ENCODE results near the gene TINAGL1. TPM values are rescaled to one million over a fixed set of nuclear protein-coding genes. Genes with fewer than 3 reads are reported as not detected.

Gene TINAGL1
- total RNA-seq, 1 experiment from 2014 or later: 162 TPM

DNA sequence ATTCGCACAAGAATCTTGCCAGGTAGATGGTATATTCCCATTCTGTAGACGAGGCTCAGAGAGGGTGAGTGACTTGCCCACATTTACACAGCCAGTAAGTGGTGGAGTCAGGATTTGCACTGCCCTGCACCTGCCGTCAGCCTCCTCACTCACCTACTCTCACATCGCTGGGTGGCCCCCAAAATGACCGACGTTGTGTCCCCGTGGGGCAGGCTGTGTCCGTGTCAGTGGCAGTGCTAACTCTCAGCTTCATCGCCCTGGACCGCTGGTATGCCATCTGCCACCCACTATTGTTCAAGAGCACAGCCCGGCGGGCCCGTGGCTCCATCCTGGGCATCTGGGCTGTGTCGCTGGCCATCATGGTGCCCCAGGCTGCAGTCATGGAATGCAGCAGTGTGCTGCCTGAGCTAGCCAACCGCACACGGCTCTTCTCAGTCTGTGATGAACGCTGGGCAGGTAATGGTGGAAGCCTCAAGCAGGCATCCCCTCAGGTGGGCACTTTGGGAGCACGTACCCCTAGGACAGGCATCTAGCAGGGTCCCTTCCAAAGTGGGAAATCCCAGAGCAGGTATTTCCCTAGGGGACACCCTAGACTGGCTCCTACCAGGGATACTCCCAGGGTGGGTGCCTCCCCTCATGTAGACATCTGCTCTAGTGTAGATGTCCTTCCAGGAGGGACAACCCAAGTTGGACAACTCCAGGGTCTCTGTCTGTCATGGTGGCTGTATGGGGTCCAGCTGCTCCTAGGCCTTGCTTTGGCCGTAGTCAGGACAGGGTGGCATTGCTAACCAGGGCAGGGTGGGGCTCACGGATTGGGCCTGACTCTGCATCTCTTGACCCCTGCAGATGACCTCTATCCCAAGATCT is 44.5 kb downstream of the TINAGL1 start:
- no peaks in the 10 kb centered on the region for H3K36me3 ChIP-seq (ENCODE audit: low read depth)
- H3F3A ChIP-seq (ENCODE audit: insufficient read depth, low read depth): peaks cover 3% of the 10 kb centered on the region; the same call in 1 of the 2 replicates
- H3K4me2 ChIP-seq: no peak overlapping the region
- CTCF ChIA-PET: interaction anchor here (0.6 kb wide), 1 partner anchor 340 kb away, joined by 8 read pairs; no protein-coding TSS in a partner anchor
- POLR2A ChIA-PET (ENCODE audit: unreplicated experiment): no interaction called here
- H3K27ac ChIP-seq: no peak overlapping the region
- TF ChIP-seq, protein P1, sequence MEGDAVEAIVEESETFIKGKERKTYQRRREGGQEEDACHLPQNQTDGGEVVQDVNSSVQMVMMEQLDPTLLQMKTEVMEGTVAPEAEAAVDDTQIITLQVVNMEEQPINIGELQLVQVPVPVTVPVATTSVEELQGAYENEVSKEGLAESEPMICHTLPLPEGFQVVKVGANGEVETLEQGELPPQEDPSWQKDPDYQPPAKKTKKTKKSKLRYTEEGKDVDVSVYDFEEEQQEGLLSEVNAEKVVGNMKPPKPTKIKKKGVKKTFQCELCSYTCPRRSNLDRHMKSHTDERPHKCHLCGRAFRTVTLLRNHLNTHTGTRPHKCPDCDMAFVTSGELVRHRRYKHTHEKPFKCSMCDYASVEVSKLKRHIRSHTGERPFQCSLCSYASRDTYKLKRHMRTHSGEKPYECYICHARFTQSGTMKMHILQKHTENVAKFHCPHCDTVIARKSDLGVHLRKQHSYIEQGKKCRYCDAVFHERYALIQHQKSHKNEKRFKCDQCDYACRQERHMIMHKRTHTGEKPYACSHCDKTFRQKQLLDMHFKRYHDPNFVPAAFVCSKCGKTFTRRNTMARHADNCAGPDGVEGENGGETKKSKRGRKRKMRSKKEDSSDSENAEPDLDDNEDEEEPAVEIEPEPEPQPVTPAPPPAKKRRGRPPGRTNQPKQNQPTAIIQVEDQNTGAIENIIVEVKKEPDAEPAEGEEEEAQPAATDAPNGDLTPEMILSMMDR (conservative IDR thresholded peaks at IDR 0.05): no peak
- TF ChIP-seq EZH2 (IDR thresholded peaks at IDR 0.05; ENCODE audit: low read depth): no peak
- no TSS peak for BruUV-seq (replicated peaks)
- no peaks in the 10 kb centered on the region for H3K79me2 ChIP-seq (ENCODE audit: low read depth)
- DNase-seq: no peak
- no peak overlapping the region for H3K4me3 ChIP-seq
- intact Hi-C loops (cut with micrococcal nuclease; ENCODE audit: unreplicated experiment): no loop called here
- H3K9me3 ChIP-seq (ENCODE audit: insufficient read depth, low read depth): no peaks in the 10 kb centered on the region
- H3K4me1 ChIP-seq (replicated peaks; ENCODE audit: insufficient read depth): no peaks in the 10 kb centered on the region
- no peak overlapping the region for H2AFZ ChIP-seq
- no peaks in the 10 kb centered on the region for H3K9me2 ChIP-seq (ENCODE audit: insufficient read depth)
- no peaks in the 10 kb centered on the region for H4K20me1 ChIP-seq (ENCODE audit: insufficient read depth)
- H3K27me3 ChIP-seq (ENCODE audit: insufficient read depth, low read depth): no peaks in the 10 kb centered on the region

DNA sequence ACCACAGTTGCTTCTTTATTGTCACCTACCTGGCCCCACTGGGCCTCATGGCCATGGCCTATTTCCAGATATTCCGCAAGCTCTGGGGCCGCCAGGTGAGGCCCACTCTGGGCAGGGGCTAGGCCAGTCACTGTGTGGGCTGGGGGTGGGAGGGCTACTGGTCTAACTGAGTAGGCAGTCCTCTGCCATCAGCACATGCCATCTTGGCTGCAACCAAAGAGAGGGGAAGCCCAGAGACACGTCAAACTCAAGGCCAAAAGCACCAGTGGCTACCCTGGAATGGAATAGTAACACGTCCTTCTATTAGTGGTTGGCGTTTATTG is 45.1 kb downstream of the TINAGL1 start:
- Histone ChIP-seq H3K79me2 (ENCODE audit: low read depth) (no peaks in the 10 kb centered on the region), H3K4me3 (no peak overlapping the region), H3K9me2 (ENCODE audit: insufficient read depth) (no peaks in the 10 kb centered on the region), H2AFZ (no peak overlapping the region), H3F3A (ENCODE audit: insufficient read depth, low read depth) (peaks cover 6% of the 10 kb centered on the region; the same call in 1 of the 2 replicates), H3K36me3 (ENCODE audit: low read depth) (no peaks in the 10 kb centered on the region), H3K27me3 (ENCODE audit: insufficient read depth, low read depth) (no peaks in the 10 kb centered on the region), H3K27ac (no peak overlapping the region), H3K9me3 (ENCODE audit: insufficient read depth, low read depth) (no peaks in the 10 kb centered on the region), H4K20me1 (ENCODE audit: insufficient read depth) (no peaks in the 10 kb centered on the region), H3K4me1 (replicated peaks; ENCODE audit: insufficient read depth) (no peaks in the 10 kb centered on the region), H3K4me2 (no peak overlapping the region)
- POLR2A ChIA-PET (ENCODE audit: unreplicated experiment): no interaction called here
- BruUV-seq (replicated peaks): no TSS peak
- intact Hi-C loops (cut with micrococcal nuclease; ENCODE audit: unreplicated experiment): no loop called here
- DNase-seq: no peak
- TF ChIP-seq EZH2 (IDR thresholded peaks at IDR 0.05; ENCODE audit: low read depth): no peak
- TF ChIP-seq, protein P1 (conservative IDR thresholded peaks at IDR 0.05): no peak
- CTCF ChIA-PET: interaction anchor here (0.6 kb wide), 1 partner anchor 341 kb away, joined by 8 read pairs; no protein-coding TSS in a partner anchor

- Histone ChIP-seq H3K9me2 (ENCODE audit: insufficient read depth) (no peaks in the 10 kb centered on the region), H3K27me3 (ENCODE audit: insufficient read depth, low read depth) (no peaks in the 10 kb centered on the region), H3K4me2 (no peak overlapping the region), H3K4me3 (no peak overlapping the region), H3K36me3 (ENCODE audit: low read depth) (no peaks in the 10 kb centered on the region), H3K27ac (no peak overlapping the region), H3K4me1 (replicated peaks; ENCODE audit: insufficient read depth) (no peaks in the 10 kb centered on the region), H3K79me2 (ENCODE audit: low read depth) (no peaks in the 10 kb centered on the region), H4K20me1 (ENCODE audit: insufficient read depth) (no peaks in the 10 kb centered on the region), H3K9me3 (ENCODE audit: insufficient read depth, low read depth) (no peaks in the 10 kb centered on the region), H3F3A (ENCODE audit: insufficient read depth, low read depth) (peaks cover 6% of the 10 kb centered on the region; the same call in 1 of the 2 replicates), H2AFZ (no peak overlapping the region)
- TF ChIP-seq, protein P1 (conservative IDR thresholded peaks at IDR 0.05): no peak
- TF ChIP-seq EZH2 (IDR thresholded peaks at IDR 0.05; ENCODE audit: low read depth): no peak
- BruUV-seq (replicated peaks): no TSS peak
- ChIA-PET CTCF (no interaction called here), POLR2A (ENCODE audit: unreplicated experiment) (no interaction called here)
- intact Hi-C loops (cut with micrococcal nuclease; ENCODE audit: unreplicated experiment): no loop called here
- no peak for DNase-seq
Observed at GRCh38 chr1:31621847-31622730, 45.8 kb downstream of the TINAGL1 start.
